Measurements from ENCODE around the gene ADM5.
A peak's percentile ranks its signal among the peaks of the same experiment; 100 is the strongest.

Gene ADM5

GRCh38 chr19:49691243-49692146 lies 2.1 kb downstream of the ADM5 start:
- Histone ChIP-seq H3K4me1 (ENCODE audit: insufficient read depth, low read length) (peaks cover 20% of the 10 kb centered on the region), H3K9me3 (ENCODE audit: low read length) (no peaks in the 10 kb centered on the region), H3K9ac (ENCODE audit: low read length) (no peak overlapping the region), H3K36me3 (ENCODE audit: insufficient read depth, low read length) (peaks cover 6% of the 10 kb centered on the region), H3K27me3 (ENCODE audit: control insufficient read depth in 1 of 2, insufficient read depth in 2 of 2, low read length in 2 of 2) (peaks cover 24 to 39% of the 10 kb centered on the region in 2 donors), H3K4me3 (ENCODE audit: low read depth in 1 of 2, low read length in 2 of 2) (peak overlapping the region in 1 of 2 donors; percentile 68), H3K27ac (ENCODE audit: low read depth, low read length) (no peak overlapping the region)

- Histone ChIP-seq H3K4me1 (ENCODE audit: insufficient read depth, low read length) (peaks cover 20% of the 10 kb centered on the region), H3K36me3 (ENCODE audit: insufficient read depth, low read length) (peaks cover 6% of the 10 kb centered on the region), H3K9ac (ENCODE audit: low read length) (no peak overlapping the region), H3K4me3 (ENCODE audit: low read depth in 1 of 2, low read length in 2 of 2) (no peak overlapping the region), H3K27ac (ENCODE audit: low read depth, low read length) (no peak overlapping the region), H3K9me3 (ENCODE audit: low read length) (no peaks in the 10 kb centered on the region), H3K27me3 (ENCODE audit: control insufficient read depth in 1 of 2, insufficient read depth in 2 of 2, low read length in 2 of 2) (peaks cover 24 to 39% of the 10 kb centered on the region in 2 donors)
These were observed 2.7 kb downstream of the ADM5 start for GRCh38 chr19:49692147-49692506.

- H3K9ac ChIP-seq (ENCODE audit: low read length): no peak overlapping the region
- H3K4me3 ChIP-seq (ENCODE audit: low read depth in 1 of 2, low read length in 2 of 2): no peak overlapping the region
- peaks cover 12 to 16% of the 10 kb centered on the region in 2 donors for H3K27me3 ChIP-seq (ENCODE audit: control insufficient read depth in 1 of 2, insufficient read depth in 2 of 2, low read length in 2 of 2)
- peaks cover 6% of the 10 kb centered on the region for H3K4me1 ChIP-seq (ENCODE audit: insufficient read depth, low read length)
- H3K27ac ChIP-seq (ENCODE audit: low read depth, low read length): no peak overlapping the region
- H3K9me3 ChIP-seq (ENCODE audit: low read length): no peaks in the 10 kb centered on the region
- H3K36me3 ChIP-seq (ENCODE audit: insufficient read depth, low read length): no peaks in the 10 kb centered on the region
These were observed 6.7 kb downstream of the ADM5 start for GRCh38 chr19:49696115-49696514.

- Histone ChIP-seq H3K36me3 (ENCODE audit: insufficient read depth, low read length) (no peaks in the 10 kb centered on the region), H3K27ac (ENCODE audit: low read depth, low read length) (no peak overlapping the region), H3K27me3 (ENCODE audit: control insufficient read depth in 1 of 2, insufficient read depth in 2 of 2, low read length in 2 of 2) (peaks cover 5 to 13% of the 10 kb centered on the region in 2 donors), H3K9ac (ENCODE audit: low read length) (no peak overlapping the region), H3K4me1 (ENCODE audit: insufficient read depth, low read length) (no peaks in the 10 kb centered on the region), H3K4me3 (ENCODE audit: low read depth in 1 of 2, low read length in 2 of 2) (no peak overlapping the region), H3K9me3 (ENCODE audit: low read length) (no peaks in the 10 kb centered on the region)
These were observed 7.5 kb downstream of the ADM5 start for GRCh38 chr19:49696865-49697264.

- Histone ChIP-seq H3K4me3 (ENCODE audit: low read depth in 1 of 2, low read length in 2 of 2) (no peak overlapping the region), H3K9ac (ENCODE audit: low read length) (no peak overlapping the region)
These were observed 10.0 kb downstream of the ADM5 start for GRCh38 chr19:49699364-49699763.

GRCh38 chr19:49700563-49700962 lies 11.2 kb downstream of the ADM5 start:
- H3K36me3 ChIP-seq (ENCODE audit: insufficient read depth, low read length): no peaks in the 10 kb centered on the region
- no peak overlapping the region for H3K9ac ChIP-seq (ENCODE audit: low read length)
- H3K4me3 ChIP-seq (ENCODE audit: low read depth in 1 of 2, low read length in 2 of 2): no peak overlapping the region
- H3K27ac ChIP-seq (ENCODE audit: low read depth, low read length): no peak overlapping the region
- peaks cover 0 to 8% of the 10 kb centered on the region in 2 donors for H3K27me3 ChIP-seq (ENCODE audit: control insufficient read depth in 1 of 2, insufficient read depth in 2 of 2, low read length in 2 of 2)
- no peaks in the 10 kb centered on the region for H3K4me1 ChIP-seq (ENCODE audit: insufficient read depth, low read length)
- H3K9me3 ChIP-seq (ENCODE audit: low read length): no peaks in the 10 kb centered on the region

More at GRCh38 chr19:49699364-49699763, 10.0 kb downstream of the ADM5 start:
- H3K27ac ChIP-seq (ENCODE audit: low read depth, low read length): no peak overlapping the region
- no peaks in the 10 kb centered on the region for H3K9me3 ChIP-seq (ENCODE audit: low read length)
- H3K27me3 ChIP-seq (ENCODE audit: control insufficient read depth in 1 of 2, insufficient read depth in 2 of 2, low read length in 2 of 2): peaks cover 0 to 8% of the 10 kb centered on the region in 2 donors
- H3K36me3 ChIP-seq (ENCODE audit: insufficient read depth, low read length): no peaks in the 10 kb centered on the region
- H3K4me1 ChIP-seq (ENCODE audit: insufficient read depth, low read length): no peaks in the 10 kb centered on the region

- no peaks in the 10 kb centered on the region for H3K4me1 ChIP-seq (ENCODE audit: insufficient read depth, low read length)
- H3K36me3 ChIP-seq (ENCODE audit: insufficient read depth, low read length): no peaks in the 10 kb centered on the region
These were observed 11.9 kb downstream of the ADM5 start for GRCh38 chr19:49701271-49701786.

GRCh38 chr19:49704888-49705642 lies 15.7 kb downstream of the ADM5 start:
- peaks cover 0 to 8% of the 10 kb centered on the region in 2 donors for H3K27me3 ChIP-seq (ENCODE audit: control insufficient read depth in 1 of 2, insufficient read depth in 2 of 2, low read length in 2 of 2)
- H3K9ac ChIP-seq (ENCODE audit: low read length): no peak overlapping the region

More at GRCh38 chr19:49701271-49701786, 11.9 kb downstream of the ADM5 start:
- H3K9me3 ChIP-seq (ENCODE audit: low read length): no peaks in the 10 kb centered on the region
- H3K27ac ChIP-seq (ENCODE audit: low read depth, low read length): no peak overlapping the region
- H3K9ac ChIP-seq (ENCODE audit: low read length): no peak overlapping the region
- H3K27me3 ChIP-seq (ENCODE audit: control insufficient read depth in 1 of 2, insufficient read depth in 2 of 2, low read length in 2 of 2): peaks cover 0 to 8% of the 10 kb centered on the region in 2 donors
- H3K4me3 ChIP-seq (ENCODE audit: low read depth in 1 of 2, low read length in 2 of 2): no peak overlapping the region

GRCh38 chr19:49705919-49706318 lies 16.5 kb downstream of the ADM5 start:
- H3K27me3 ChIP-seq (ENCODE audit: control insufficient read depth in 1 of 2, insufficient read depth in 2 of 2, low read length in 2 of 2): peaks cover 0 to 6% of the 10 kb centered on the region in 2 donors
- H3K9me3 ChIP-seq (ENCODE audit: low read length): no peaks in the 10 kb centered on the region
- no peaks in the 10 kb centered on the region for H3K36me3 ChIP-seq (ENCODE audit: insufficient read depth, low read length)
- H3K27ac ChIP-seq (ENCODE audit: low read depth, low read length): no peak overlapping the region
- H3K9ac ChIP-seq (ENCODE audit: low read length): no peak overlapping the region
- no peak overlapping the region for H3K4me3 ChIP-seq (ENCODE audit: low read depth in 1 of 2, low read length in 2 of 2)
- no peaks in the 10 kb centered on the region for H3K4me1 ChIP-seq (ENCODE audit: insufficient read depth, low read length)

More at GRCh38 chr19:49704888-49705642, 15.7 kb downstream of the ADM5 start:
- no peaks in the 10 kb centered on the region for H3K4me1 ChIP-seq (ENCODE audit: insufficient read depth, low read length)
- H3K4me3 ChIP-seq (ENCODE audit: low read depth in 1 of 2, low read length in 2 of 2): no peak overlapping the region
- H3K9me3 ChIP-seq (ENCODE audit: low read length): no peaks in the 10 kb centered on the region
- H3K27ac ChIP-seq (ENCODE audit: low read depth, low read length): no peak overlapping the region
- H3K36me3 ChIP-seq (ENCODE audit: insufficient read depth, low read length): no peaks in the 10 kb centered on the region

GRCh38 chr19:49710372-49710951 lies 21.1 kb downstream of the ADM5 start:
- H3K4me1 ChIP-seq (ENCODE audit: insufficient read depth, low read length): no peaks in the 10 kb centered on the region

GRCh38 chr19:49712397-49712859 lies 23.0 kb downstream of the ADM5 start:
- H3K27ac ChIP-seq (ENCODE audit: low read depth, low read length): no peak overlapping the region
- H3K4me3 ChIP-seq (ENCODE audit: low read depth in 1 of 2, low read length in 2 of 2): no peak overlapping the region
- H3K27me3 ChIP-seq (ENCODE audit: control insufficient read depth in 1 of 2, insufficient read depth in 2 of 2, low read length in 2 of 2): no peaks in the 10 kb centered on the region
- no peaks in the 10 kb centered on the region for H3K4me1 ChIP-seq (ENCODE audit: insufficient read depth, low read length)
- H3K9me3 ChIP-seq (ENCODE audit: low read length): no peaks in the 10 kb centered on the region
- no peaks in the 10 kb centered on the region for H3K36me3 ChIP-seq (ENCODE audit: insufficient read depth, low read length)
- H3K9ac ChIP-seq (ENCODE audit: low read length): no peak overlapping the region

More at GRCh38 chr19:49710372-49710951, 21.1 kb downstream of the ADM5 start:
- H3K36me3 ChIP-seq (ENCODE audit: insufficient read depth, low read length): no peaks in the 10 kb centered on the region
- no peak overlapping the region for H3K4me3 ChIP-seq (ENCODE audit: low read depth in 1 of 2, low read length in 2 of 2)
- no peak overlapping the region for H3K9ac ChIP-seq (ENCODE audit: low read length)
- H3K9me3 ChIP-seq (ENCODE audit: low read length): no peaks in the 10 kb centered on the region
- H3K27ac ChIP-seq (ENCODE audit: low read depth, low read length): no peak overlapping the region
- no peaks in the 10 kb centered on the region for H3K27me3 ChIP-seq (ENCODE audit: control insufficient read depth in 1 of 2, insufficient read depth in 2 of 2, low read length in 2 of 2)
